22Rv1 (cell line): ENCODE measurements around the gene PTCHD1.

Experiments used
- ZFX ChIP-seq: fragments of 450-650 bp; IDR thresholded peaks from 2 replicates; pipeline ENCODE4 v1.6.1; 2017; ENCODE audit warnings: antibody characterized with exemption, borderline replicate concordance
- TF ChIP-seq, protein P1 (sequence below): fragments of 450-650 bp; IDR thresholded peaks from 2 replicates; pipeline ENCODE4 v1.5.1; 2017; ENCODE audit warnings: mild to moderate bottlenecking

DNA sequence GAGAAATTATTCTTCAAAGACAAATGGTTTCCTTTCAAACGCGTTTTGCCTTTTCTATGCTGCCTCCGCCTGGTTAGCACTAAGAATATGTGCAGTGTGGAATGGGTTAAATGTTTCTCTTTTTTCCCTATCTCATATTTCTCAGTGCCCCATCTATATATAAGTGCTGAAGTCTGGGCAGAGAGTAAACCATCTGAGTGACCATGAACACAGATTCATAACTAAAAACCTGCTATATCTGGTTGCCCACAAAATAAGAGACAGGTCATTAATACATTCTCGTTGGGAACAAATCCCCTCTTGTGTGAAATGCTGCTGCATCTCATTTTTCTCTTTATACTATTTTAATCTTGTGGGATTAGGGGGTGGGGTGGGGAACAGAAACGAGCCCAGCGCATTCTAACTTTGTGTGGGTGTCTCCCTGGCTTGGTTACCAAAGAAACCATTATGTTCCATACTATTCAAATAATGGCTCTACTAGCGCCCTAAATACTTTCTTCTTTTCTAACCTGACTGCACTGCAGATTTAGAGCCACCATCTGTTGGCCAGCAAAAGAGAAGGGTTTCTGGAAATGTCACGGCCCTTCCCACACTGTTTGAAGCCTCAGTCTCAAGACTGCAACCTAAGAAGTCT is 42.2 kb upstream of the PTCHD1 start:
- TF ChIP-seq, protein P1, sequence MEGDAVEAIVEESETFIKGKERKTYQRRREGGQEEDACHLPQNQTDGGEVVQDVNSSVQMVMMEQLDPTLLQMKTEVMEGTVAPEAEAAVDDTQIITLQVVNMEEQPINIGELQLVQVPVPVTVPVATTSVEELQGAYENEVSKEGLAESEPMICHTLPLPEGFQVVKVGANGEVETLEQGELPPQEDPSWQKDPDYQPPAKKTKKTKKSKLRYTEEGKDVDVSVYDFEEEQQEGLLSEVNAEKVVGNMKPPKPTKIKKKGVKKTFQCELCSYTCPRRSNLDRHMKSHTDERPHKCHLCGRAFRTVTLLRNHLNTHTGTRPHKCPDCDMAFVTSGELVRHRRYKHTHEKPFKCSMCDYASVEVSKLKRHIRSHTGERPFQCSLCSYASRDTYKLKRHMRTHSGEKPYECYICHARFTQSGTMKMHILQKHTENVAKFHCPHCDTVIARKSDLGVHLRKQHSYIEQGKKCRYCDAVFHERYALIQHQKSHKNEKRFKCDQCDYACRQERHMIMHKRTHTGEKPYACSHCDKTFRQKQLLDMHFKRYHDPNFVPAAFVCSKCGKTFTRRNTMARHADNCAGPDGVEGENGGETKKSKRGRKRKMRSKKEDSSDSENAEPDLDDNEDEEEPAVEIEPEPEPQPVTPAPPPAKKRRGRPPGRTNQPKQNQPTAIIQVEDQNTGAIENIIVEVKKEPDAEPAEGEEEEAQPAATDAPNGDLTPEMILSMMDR = no peak
- no peak for TF ChIP-seq ZFX
